CD14-positive monocyte (primary cell): Measurements from ENCODE around the gene CNGA1. TPM values are rescaled to one million over a fixed set of nuclear protein-coding genes. Genes with fewer than 3 reads are reported as not detected.

Experiments used
- DNase-seq, 3 donors: peaks; one replicate each; pipeline ENCODE4 v3.0.0-alpha.2; 2011 to 2022
- H2AFZ ChIP-seq: 2 replicates; pipeline ENCODE4 v1.6.0; 2012; ENCODE audit warnings: mild to moderate bottlenecking, low read depth, low read length, inconsistent platforms; ENCODE audit not compliant: insufficient read depth, poor library complexity, severe bottlenecking
- H3K27ac ChIP-seq, 2 donors: 1 replicate in 1 of 2; 2 replicates in 1 of 2; pipeline ENCODE4 v1.5.1; 2012 to 2013; ENCODE audit warnings: low read length in 2 of 2, control low read depth in 1 of 2, inconsistent platforms in 1 of 2, low read depth in 1 of 2, mild to moderate bottlenecking in 1 of 2
- H3K27me3 ChIP-seq, 2 donors: one replicate each; pipeline versions ENCODE4 v1.6.0 to v1.6.1; 2011 to 2013; ENCODE audit warnings: low read length in 2 of 2; ENCODE audit not compliant: control insufficient read depth in 2 of 2, insufficient read depth in 2 of 2
- H3K36me3 ChIP-seq, 2 donors: replicated peaks in 1 of 2; 1 replicate in 1 of 2; 2 replicates in 1 of 2; pipeline versions ENCODE4 v1.5.1 to v1.6.1; 2012 to 2013; ENCODE audit warnings: low read length in 2 of 2, control low read depth in 1 of 2, inconsistent platforms in 1 of 2, mild to moderate bottlenecking in 1 of 2; ENCODE audit not compliant: insufficient read depth in 2 of 2, control insufficient read depth in 1 of 2
- H3K4me1 ChIP-seq, 2 donors: 1 replicate in 1 of 2; 2 replicates in 1 of 2; pipeline versions ENCODE4 v1.5.1 to v1.6.1; 2012 to 2013; ENCODE audit warnings: low read length in 2 of 2, control low read depth in 1 of 2, inconsistent platforms in 1 of 2, mild to moderate bottlenecking in 1 of 2, moderate library complexity in 1 of 2; ENCODE audit not compliant: insufficient read depth in 2 of 2, control insufficient read depth in 1 of 2
- H3K4me2 ChIP-seq: replicated peaks from 2 replicates; pipeline ENCODE3; 2012; ENCODE audit warnings: low read length, moderate library complexity, mild to moderate bottlenecking; ENCODE audit not compliant: poor library complexity, severe bottlenecking; ENCODE audit errors: extremely low read depth
- H3K4me3 ChIP-seq, 3 experiments: fragments of 200-600 bp in 1 of 3; sonication (generic) in 1 of 3; replicated peaks in 1 of 3; 1 replicate in 2 of 3; 2 replicates in 1 of 3; pipeline ENCODE4 v1.5.1; 2011 to 2013; ENCODE audit warnings: low read length in 3 of 3, mild to moderate bottlenecking in 3 of 3, control low read depth in 2 of 3, low read depth in 2 of 3, inconsistent platforms in 1 of 3, moderate library complexity in 1 of 3
- H3K79me2 ChIP-seq: 2 replicates; pipeline ENCODE4 v1.6.0; 2012; ENCODE audit warnings: mild to moderate bottlenecking, control low read depth, inconsistent platforms, low read length, moderate library complexity; ENCODE audit not compliant: insufficient read depth
- H3K9ac ChIP-seq: 2 replicates; pipeline ENCODE4 v1.6.0; 2017; ENCODE audit warnings: low read length, mild to moderate bottlenecking; ENCODE audit not compliant: insufficient read depth, poor library complexity, severe bottlenecking
- H3K9me3 ChIP-seq, 2 donors: replicated peaks in 1 of 2; 1 replicate in 1 of 2; 2 replicates in 1 of 2; pipeline versions ENCODE4 v1.5.1 to v1.6.1; 2012 to 2013; ENCODE audit warnings: low read length in 2 of 2, control low read depth in 1 of 2; ENCODE audit not compliant: control insufficient read depth in 1 of 2, insufficient read depth in 1 of 2
- H4K20me1 ChIP-seq: 2 replicates; pipeline ENCODE4 v1.6.0; 2012; ENCODE audit warnings: mild to moderate bottlenecking, low read length, control low read depth, moderate library complexity; ENCODE audit not compliant: insufficient read depth
- H3K27ac Mint-ChIP-seq, 7 donors: one replicate each; pipeline ENCODE4 v1.8.0; 2020; ENCODE audit warnings: mild to moderate bottlenecking in 7 of 7, mixed read lengths in 7 of 7, moderate library complexity in 6 of 7, inconsistent platforms in 2 of 7
- H3K27me3 Mint-ChIP-seq, 3 donors: one replicate each; pipeline ENCODE4 v1.8.0; 2021 to 2022; ENCODE audit warnings: low read depth in 3 of 3, mild to moderate bottlenecking in 3 of 3, mixed read lengths in 3 of 3, moderate library complexity in 3 of 3, inconsistent platforms in 1 of 3
- H3K36me3 Mint-ChIP-seq, 2 donors: one replicate each; pipeline ENCODE4 v1.8.0; 2020; ENCODE audit warnings: mixed read lengths in 2 of 2, inconsistent platforms in 1 of 2, mild to moderate bottlenecking in 1 of 2
- H3K4me1 Mint-ChIP-seq: one replicate; pipeline ENCODE4 v1.8.0; 2020; ENCODE audit warnings: mild to moderate bottlenecking, mixed read lengths
- H3K4me3 Mint-ChIP-seq, 2 donors: one replicate each; pipeline ENCODE4 v1.8.0; 2020; ENCODE audit warnings: mild to moderate bottlenecking in 2 of 2, mixed read lengths in 2 of 2, moderate library complexity in 1 of 2
- H3K9me3 Mint-ChIP-seq, 7 donors: one replicate each; pipeline ENCODE4 v1.8.0; 2020 to 2022; ENCODE audit warnings: mixed read lengths in 7 of 7, mild to moderate bottlenecking in 6 of 7, moderate library complexity in 6 of 7, inconsistent platforms in 2 of 7
- CTCF ChIP-seq: fragments of 200-600 bp; IDR thresholded peaks from one replicate; pipeline ENCODE4 v1.8.0; 2022; ENCODE audit warnings: antibody characterized with exemption, mild to moderate bottlenecking
- WGBS: methylation state at CpG from one replicate; pipeline ENCODE4 v1.1.5; 2013; ENCODE audit warnings: missing lambda C conversion rate; ENCODE audit not compliant: insufficient coverage; 5-methylcytosine and 5-hydroxymethylcytosine counted together
- intact Hi-C, 2 donors: fragments of 100-400 bp; cut with micrococcal nuclease; formaldehyde crosslinking; loops; one replicate each; pipeline versions ENCODE4 v1.15.0 to v1.15.1; 2023
- polyA plus RNA-seq, 3 donors: library from polyadenylated mRNA; depleted of rRNA in 1 of 3; unstranded in 2 of 3; stranded (reverse) in 1 of 3; fragments of 300-500 nt in 2 of 3; fragments of >200 nt in 1 of 3; fragmentation: Illumina TruSeq in 2 of 3; gene quantifications; 1 replicate in 2 of 3; 2 replicates in 1 of 3; pipeline ENCODE4 v1.2.3, GENCODE V29; 2012 to 2021

CNGA1 gene
- polyA plus RNA-seq, 3 donors = not detected

- H3K4me3 Mint-ChIP-seq = no peak overlapping the region
Observed at GRCh38 chr4:47930971-47931804, 85.3 kb downstream of the CNGA1 start.

More at GRCh38 chr4:47930971-47931804, 85.3 kb downstream of the CNGA1 start:
- Histone ChIP-seq H3K79me2 (no peaks in the 10 kb centered on the region), H3K9ac (no peak overlapping the region), H3K27me3 (no peaks in the 10 kb centered on the region), H2AFZ (no peak overlapping the region), H3K4me2 (no peak overlapping the region), H3K27ac (no peak overlapping the region), H3K36me3 (no peaks in the 10 kb centered on the region), H3K4me3 (no peak overlapping the region), H3K4me1 (peaks cover 8 to 20% of the 10 kb centered on the region in 2 donors), H3K9me3 (no peaks in the 10 kb centered on the region), H4K20me1 (no peaks in the 10 kb centered on the region)
- no CpG with 5 or more reads among the region's 2 CpGs for WGBS
- TF ChIP-seq CTCF = no peak
- Mint-ChIP-seq H3K27ac (no peak overlapping the region), H3K27me3 (peaks cover 0 to 7% (median 5%) of the 10 kb centered on the region in 3 donors), H3K9me3 (peaks cover 0 to 5% (median 2%) of the 10 kb centered on the region in 7 donors), H3K4me1 (peaks cover 18% of the 10 kb centered on the region), H3K36me3 (no peaks in the 10 kb centered on the region)
- intact Hi-C loops = loop anchor here in 1 of 2 donors (5.0 kb wide), 2 partner anchors 244 to 259 kb away; no protein-coding TSS in a partner anchor
- DNase-seq = no peak
